Measurements from ENCODE around the gene CAMK1D.

CAMK1D gene

DNA sequence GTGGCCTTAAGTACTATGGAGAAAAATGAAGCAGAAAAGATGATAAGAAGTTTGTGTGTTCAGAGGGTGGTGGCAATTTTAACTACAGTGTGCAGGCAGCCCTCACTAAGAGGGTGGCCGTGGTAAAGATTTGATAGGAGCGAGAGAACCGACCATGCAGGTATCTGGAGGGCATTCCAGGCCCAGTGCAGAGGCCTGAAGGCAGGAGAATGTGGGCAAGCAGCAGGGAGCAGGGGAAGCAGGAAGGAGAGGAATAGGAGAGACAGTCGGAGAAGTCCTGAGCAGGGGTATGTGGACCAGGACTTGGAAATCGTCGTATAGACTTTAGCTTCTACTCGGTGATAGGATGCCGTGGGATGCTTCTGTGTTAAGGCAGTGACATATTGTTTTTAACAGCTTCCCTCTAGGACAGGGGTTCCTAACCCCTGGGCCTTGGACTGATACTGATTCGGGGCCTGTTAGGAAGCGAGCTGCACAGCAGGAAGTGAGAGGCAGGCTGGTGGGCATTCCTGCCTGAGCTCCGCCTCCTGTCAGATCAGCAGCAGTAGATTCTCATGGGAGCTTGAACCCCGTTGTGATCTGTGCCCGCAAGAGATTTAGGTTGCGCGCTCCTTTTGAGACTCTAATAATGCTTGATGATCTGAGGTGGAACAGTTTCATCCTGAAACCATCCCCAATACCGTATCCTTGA, 425.0 kb downstream of the CAMK1D start:
- no peak for DNase-seq

DNA sequence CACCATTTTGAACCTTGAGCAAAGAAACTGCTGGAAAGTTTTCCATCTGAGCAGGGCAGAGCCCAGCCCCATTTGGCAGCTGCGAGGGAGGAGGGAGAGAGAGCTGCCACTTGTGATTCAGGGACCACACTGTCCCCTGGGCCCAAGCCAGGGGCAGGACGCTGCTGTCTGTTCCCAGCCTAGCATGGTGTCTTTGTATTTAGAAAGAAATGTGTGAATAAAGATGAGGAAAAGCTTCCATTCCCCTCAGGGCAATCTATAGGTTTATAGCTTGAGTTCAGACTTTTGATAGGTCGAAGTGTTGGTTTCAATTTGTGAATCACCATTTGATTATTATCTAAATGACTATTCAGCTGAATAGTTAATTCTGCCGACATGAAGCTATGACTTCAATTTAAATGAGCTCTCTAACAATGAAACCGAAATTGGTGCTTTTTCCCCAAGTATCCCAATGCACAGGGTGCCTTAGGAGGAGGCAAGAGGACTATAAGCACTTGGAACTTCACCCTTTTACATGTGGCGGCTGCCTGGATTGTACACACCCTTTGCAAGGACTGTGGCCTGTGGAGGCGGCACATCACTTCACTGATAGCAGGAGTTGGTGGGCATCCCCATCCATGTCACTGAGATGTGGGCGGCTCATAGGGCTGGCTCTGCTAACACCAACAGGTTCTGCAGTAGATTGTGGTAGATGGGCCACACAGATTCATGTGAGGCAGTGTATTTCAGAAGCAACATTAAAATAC, 428.7 kb downstream of the CAMK1D start:
- DNase-seq, result no peak

DNA sequence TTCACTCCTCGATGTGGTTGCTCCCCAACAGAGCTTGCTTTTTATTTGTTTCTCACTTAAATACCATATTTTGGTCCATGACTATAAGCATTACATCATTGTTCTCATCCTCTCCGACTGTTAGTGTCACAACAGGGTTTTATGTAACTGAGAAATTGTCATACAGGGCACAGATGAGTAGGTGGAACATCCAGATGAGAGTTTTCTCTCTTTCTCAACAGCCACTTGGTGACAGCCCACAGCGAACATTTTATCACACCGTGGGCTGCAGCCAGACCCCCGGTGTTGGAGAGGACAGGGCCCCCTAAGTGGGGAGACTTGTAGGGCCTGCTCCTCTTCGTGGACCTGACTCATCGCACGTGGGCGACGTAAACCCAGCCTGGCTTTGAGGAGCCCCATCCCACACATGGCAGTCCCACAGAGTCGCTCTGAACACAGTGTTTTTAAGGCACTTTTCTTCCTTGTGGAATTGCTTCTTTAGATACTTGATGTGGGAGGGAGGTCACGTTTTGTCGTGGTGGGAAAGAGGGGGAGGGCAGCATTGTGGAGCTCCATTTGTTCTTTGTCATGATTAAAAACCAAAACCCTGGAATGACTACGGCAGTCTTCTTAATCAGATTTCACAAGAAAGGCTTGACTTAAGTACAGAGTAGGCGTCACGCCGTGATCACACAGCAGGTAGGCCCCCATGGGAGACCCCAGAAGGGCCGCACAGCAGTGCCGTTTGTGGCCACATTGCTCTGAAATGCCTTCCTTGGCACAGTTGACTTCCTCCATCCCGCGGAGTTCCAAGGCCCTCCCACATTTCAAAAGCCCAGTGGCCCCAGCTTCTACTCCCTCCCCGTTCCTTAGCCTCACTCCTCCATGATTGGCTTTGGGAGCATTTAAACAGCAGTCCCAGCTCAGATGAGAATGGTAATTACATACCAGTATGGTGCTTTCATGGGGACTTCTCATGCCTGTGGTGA, 431.6 kb downstream of the CAMK1D start:
- no peak for DNase-seq

DNA sequence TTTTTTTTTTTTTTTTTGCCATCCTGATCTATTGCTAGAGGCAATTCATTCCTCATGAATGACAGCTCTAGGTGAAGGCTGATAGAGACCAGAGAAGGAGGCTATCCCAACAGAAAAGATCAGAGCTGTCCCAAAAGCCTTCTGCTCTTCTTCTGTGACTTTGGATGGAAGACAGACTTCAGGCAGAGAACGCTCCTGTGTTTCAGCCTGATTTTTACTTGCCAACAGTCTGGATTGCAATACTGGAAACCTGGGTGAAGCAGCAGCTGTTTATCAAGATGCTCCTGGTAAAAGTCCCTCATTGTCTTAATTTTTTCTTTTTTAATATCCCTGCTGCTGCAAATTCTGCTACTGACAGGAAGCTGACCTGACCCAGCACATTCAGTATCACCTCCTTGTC, 432.6 kb downstream of the CAMK1D start:
- no peak for DNase-seq

DNA sequence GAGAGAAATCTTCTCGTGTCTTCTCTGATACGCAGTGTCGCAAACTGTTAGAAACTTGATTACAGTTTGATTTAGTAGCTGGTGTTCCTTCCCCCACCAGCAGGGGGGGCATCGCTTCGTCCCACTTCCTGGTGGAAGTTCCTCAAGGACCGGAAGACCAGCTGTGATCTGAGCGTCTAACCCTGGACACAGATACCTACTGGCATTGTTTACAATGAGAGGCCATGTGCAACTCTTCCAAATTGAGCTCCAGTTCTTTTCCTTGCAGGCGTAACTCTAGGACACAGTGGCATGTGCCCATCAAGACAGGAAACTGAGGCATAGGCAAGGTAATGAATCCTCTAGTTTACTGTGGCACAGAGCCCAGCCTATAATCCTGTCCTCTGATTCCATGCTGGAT, 433.2 kb downstream of the CAMK1D start:
- peak; percentile 81 for DNase-seq

DNA sequence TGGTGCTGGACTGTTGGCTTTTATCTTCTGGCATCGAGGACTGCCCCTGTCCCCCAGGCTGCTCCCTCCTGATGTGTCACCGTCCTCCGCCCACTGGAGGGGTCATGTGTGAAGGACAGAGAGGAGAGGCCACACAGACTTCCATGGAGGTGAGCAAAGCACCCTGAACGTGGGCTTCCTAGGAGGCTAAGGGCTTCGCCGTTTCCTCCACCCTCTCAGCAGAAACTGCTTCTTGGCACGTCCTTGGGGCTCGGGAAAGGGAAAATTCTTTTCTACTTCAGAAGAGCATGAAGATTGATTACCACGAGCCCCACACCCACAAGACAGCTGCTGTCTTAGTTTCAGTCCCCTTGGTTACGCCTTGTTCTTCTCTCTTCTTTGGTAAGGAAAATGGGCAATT, 433.9 kb downstream of the CAMK1D start:
- DNase-seq, result no peak

DNA sequence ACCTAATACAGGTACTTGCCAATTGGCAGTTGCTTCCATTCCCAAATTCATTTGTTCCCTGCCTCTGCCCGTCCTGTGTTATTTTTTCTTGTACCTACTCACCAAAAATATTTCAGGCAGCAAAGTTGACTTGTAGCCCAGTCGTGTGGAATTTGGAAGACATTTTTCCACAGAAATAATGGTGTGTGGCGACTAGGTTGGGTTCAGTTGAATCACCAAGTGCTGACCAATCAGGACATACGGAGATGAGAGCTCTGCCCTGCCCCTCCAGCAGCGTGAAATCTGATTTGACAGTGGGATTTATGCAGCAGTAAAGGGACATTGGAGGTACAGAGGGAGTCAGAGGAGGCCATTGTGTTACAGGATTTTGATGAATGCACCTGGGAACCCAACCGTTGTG, 435.3 kb downstream of the CAMK1D start:
- DNase-seq, result no peak

DNA sequence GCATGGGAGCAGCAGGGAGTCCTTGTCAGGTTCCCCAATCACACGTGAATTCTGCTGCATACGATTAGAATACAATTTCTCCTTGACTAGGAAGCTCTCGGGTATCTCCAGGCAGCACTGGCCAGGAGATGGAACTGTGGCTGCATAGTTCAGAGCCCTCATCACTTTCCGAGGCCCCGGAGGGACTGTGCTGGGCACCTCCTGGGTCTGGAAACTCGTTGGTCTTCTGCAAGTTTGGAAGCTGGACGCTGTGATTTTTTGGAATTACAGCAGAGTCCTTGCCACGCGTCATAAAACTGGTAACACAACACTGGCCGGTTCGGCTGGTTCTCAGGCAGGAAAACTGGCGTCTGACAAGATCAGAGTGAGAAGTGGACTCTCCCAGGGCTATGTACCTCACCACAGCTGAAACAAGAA, 436.1 kb downstream of the CAMK1D start:
- no peak for DNase-seq

DNA sequence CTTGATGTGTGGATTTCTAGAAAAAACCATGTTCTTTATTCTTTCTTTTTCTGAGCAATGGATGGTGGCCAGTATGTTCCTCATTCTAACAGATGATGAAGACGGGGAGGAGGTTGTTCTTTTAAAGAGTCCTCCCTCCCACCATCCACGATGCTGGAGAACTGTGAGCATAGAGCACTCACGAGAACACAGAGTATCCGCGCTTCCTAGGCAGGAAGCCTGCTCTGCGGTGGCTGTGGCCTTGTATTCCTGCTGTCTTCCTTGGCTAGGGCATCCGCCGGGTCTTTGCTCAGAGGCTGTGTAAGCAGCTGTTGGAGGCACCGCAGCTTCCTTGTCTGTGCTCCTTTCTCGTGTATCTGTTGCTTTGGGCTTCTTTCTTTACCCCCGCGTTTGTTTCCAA, 437.9 kb downstream of the CAMK1D start:
- DNase-seq, result no peak

DNA sequence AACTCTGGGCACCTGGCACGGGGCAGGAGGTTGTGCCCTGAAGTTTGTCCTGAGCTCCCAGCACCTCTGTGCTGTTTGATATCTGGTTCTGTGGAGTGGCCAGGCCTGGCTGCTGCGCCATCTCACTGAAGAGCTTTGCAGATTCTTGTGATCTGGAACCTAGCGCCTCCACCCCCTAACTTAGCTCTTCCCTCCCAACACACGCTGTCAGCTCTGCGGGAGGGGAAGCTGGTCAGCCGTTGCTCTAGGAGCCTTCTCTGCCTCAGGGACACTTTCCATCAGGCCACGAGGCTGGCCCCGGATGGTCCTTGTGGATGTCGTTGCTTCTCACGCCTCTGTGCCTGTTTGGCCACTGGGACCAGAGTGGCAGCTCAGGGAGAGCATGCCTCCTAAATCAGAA, 438.9 kb downstream of the CAMK1D start:
- DNase-seq, result no peak

DNA sequence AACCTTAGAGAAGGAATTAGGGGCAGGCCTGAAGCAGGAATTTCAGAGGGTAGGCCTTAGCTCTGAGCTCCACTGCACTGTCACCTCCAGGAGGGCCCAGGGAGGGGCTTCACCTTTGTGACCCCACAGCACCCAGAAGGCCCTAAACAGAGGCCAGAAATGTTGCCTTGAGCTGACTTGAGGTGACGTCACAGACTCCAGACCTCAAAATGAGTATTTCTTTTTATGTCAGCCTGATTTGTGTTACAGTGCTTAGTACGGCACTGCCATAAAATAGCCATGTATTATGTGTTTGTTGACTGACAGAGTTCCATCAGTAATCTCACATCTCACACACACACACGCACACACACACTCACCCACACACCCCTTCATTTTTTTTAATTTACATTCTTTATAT, 440.9 kb downstream of the CAMK1D start:
- DNase-seq, result no peak

DNA sequence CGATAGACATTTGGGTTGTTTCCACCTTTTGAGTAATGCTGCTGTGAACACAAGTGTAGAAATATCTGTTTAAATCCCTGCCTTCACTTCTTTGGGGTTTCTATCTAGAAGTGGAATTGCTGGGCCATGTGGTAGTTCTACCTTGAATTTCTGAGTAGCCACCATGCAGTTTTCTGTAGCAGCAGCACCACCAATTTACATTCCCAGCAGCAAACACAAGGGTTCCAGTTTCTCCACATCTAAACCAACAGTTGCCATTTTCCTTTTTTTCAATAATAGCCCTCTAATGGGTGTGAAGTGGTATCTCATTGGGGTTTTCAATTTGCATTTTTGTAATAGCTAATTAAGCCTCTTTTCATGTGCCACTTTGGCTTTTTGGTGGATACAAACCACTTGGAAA, 442.4 kb downstream of the CAMK1D start:
- no peak for DNase-seq

DNA sequence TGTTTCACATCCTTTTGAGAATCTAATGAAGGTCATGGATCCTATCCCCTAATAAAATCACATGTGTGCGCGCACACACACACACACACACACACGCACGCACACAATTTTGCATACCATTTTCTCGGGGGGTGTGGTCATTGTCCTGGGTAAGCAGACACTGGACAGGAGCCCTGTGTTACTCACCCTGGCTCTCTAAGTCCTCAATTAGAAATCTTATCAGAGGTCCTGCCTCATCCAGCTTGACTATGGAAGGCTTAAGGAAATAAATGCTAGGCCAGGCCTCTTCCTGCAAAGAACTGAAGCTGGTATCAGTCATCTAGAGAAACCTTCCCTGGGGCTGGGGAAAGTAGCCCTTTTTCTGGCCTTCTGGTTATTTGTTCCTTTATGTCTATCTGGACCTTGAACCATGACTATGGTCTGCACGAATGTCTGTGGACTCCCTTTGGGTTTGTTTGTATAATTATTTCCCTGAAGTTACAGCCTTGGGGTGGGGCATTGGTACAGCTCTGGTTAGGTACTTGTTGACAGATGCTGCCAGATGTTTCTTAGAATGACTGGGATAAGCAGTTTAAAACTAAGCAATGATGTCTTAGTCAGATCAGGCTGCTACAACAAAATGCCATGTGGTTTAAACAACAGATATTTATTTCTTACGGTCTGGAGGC, 443.7 kb downstream of the CAMK1D start:
- no peak for DNase-seq

DNA sequence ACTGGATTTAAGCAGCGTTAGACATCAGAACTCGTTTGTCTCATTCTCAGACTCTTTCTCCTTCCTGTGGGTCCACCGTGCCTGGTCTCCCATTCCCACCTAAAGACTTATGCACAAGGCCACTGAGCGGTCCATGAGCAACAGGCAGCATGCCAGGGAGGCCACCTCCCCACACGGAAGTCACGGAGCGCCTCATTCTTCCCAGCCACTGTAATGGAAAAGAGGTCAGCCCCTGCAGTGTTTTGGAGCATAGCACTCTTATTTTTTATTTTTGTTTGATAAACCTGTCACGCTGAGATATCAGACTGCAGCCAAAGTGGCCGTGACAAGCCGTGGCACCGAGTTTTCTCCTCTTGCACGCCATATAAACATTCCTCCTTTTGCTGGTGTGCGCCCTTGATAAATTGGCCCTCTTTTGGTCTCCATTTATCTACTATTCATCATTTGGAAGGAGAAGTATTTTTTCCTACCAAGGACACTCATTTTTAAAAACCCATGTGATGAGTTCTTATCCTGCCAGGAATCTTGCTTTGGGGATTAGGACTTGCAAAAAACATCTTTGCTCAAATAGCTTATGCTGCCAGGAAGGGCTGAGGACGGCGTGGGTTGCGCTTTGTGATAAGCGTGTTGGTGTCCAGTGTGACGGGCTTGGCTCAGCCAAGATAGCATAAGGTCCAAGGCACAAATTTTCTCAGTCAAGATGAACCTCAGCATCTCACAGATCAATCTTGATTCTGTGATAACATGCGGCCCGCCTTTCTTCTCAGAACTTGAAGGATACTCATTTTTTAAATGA, 446.2 kb downstream of the CAMK1D start:
- no peak for DNase-seq

DNA sequence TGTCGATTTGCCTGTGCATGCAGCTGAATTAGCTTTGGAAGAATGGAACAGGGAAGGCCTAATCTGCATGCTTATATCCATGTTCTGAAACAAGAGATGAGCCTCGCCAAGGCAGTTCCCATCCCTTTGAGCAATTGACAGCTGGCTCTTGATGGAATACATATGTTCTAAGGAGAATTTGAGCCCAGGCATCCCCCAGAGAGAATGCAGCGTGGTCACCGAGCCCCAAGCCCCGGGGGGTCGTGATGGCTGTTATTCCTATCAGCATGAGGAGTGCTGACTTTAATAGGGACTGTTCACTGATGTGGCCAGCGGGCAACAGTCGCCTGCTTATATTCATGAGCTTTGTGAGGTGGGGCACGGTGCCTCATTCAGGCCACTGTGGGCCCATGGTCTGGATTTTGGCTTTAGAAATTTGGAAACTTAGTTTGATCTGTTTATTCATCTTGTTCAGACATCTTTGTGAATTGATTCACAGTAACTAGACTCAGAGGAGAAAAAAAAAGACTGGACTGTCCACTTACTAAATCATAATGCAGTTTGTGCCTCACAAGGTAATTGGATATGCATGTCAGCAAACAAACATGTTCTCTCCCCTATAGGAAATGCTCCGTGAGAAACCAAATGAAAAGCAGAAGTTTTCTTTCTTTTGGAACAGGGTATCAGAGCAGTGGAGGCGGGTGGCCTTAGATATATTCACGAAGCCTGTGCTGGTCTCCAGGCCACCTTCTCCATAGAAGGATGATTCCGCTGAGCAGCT, 447.2 kb downstream of the CAMK1D start:
- no peak for DNase-seq

DNA sequence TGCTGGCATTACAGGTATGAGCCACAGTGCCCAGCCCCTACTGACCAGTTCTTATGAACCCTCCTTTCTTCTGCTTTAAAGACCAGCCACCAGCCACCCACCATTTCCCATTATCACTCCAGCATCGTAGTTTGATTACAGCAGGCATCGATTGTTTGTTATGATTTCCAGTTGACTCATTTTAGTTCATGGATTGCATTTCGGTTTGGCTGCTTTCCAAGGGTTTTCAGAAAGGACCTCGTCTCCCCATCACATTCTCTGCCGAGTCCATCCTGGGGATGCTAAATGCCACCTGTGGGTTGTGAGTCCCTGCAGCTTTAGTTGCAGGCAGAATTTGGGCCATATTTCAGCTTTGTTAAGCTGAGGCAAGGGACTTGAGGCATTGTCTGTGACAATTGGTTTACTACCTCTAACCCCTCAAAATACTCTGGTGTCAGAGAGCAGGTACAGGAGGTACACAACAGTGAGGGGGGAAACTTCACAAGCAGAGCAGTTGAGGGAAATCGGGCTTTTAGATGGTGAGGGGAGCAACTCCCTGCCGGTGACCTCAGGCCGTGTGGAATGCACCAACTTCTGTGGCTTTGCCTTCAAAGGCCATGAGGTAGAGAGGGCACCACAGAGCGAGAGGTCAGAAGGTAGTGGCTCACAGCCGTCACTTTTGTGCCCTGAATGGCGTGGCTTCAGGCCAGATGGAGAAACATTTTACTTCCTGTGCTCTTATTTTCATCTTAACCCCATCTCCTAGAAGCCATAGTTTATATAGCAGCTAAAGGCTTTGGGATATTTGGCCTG, 448.3 kb downstream of the CAMK1D start:
- no peak for DNase-seq

DNA sequence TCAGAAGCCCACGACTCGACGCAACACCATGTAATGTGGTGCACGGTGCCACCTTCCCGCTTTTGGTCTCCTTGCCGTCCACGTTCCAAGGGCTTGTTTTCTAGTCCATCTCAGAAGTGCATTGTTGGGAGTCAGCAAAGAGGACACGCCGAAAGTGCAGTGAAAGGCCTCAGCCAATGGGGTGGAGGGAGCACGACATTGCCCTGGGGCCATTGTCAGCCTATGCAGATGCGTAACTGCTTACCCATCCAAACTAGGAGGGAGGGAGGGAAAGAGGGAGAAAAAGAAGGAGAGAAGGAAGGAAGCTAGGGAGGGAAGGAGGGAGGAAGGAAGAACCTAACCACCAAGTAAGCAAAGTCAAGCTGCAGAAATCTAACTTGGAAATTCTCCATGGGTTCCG, 449.8 kb downstream of the CAMK1D start:
- DNase-seq, result no peak

DNA sequence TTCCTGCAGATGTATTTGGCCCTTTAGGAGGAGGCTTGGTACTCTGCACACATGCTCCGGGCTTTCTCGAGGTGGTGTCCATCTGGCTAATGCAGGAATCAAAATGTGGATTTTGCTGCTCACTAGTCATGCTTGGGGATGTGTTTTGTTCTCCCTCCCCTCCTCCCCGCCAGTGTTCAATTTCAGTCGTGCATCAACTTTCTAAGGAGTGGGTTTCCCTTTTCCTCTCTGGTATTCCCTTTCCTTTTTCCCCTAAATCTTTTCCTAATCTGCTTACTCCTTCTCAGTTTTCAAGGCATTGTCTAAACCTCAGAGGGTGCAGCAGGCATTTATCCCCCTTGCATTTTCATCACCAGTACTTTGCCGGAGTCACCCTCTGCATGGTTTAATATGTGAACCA, 450.4 kb downstream of the CAMK1D start:
- DNase-seq, result no peak

DNA sequence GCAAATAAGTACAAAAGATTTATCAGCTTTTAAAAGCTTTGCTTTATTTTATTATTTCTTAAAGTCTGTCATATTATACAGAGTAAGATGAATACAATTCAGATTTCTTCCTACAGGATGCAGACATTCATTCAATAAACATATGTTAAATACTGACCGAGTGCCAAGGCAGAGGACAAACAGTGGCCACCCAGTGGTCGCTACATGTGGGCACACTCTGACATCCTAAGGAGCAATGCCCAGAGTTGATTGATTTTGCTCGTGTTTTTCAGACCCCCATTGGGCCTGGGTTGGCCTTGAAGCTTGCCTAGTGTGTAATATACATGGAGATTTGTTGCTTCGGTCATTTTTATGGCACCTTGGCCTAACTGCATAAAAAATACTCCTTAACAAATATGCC, 451.0 kb downstream of the CAMK1D start:
- DNase-seq, result peak; percentile 39
